A549 (cell line): ENCODE data around the gene KDELR3. TPM values are rescaled to one million over a fixed set of nuclear protein-coding genes. Genes with fewer than 3 reads are reported as not detected.
A peak's percentile ranks its signal among the peaks of the same experiment; 100 is the strongest.

Experiments
- ATAC-seq, 2 experiments: fragments of 200-7000 bp in 1 of 2; fragments of >200 bp in 1 of 2; cut with Nextera tagmentation in 1 of 2; cut with Tn5 transposase in 1 of 2; 3 replicates each; pipeline versions ENCODE4 v1.8.0 to v1.9.1; 2018 to 2020; ENCODE audit warnings: mild to moderate bottlenecking in 1 of 2, moderate library complexity in 1 of 2
- CTCF ChIA-PET: fragments of 300-600 bp; sonication (Branson Sonifier 250); formaldehyde crosslinking; extraction: SDS; loops from one replicate; lab custom pipeline; 2021; ENCODE audit warnings: antibody characterized with exemption, inconsistent platforms; lab: Yijun Ruan, JAX
- POLR2A ChIA-PET: fragments of 350-600 bp; formaldehyde crosslinking; extraction: SDS; loops from one replicate; lab custom pipeline; 2021; ENCODE audit warnings: antibody characterized with exemption, inconsistent platforms; lab: Yijun Ruan, JAX
- DNase-seq, 2 experiments: peaks; one replicate each; pipeline versions ENCODE4 v3.0.0 to v3.0.0-alpha.2; 2011 to 2016; ENCODE audit warnings: low read depth in 1 of 2, low spot score in 1 of 2
- FAIRE-seq: peaks from 2 replicates; lab custom pipeline; 2011; peaks lifted over from hg19 to GRCh38; lab: Jason Lieb, UNC
- H3K27ac ChIP-seq, 2 experiments: fragments of >200 bp; sonication (Bioruptor Twin); formaldehyde crosslinking; 3 replicates each; pipeline ENCODE4 v1.5.1; 2016 to 2017
- H3K4me1 ChIP-seq: fragments of >200 bp; sonication (Bioruptor Twin); formaldehyde crosslinking; 3 replicates; pipeline ENCODE4 v1.6.1; 2016
- H3K4me2 ChIP-seq: fragments of >200 bp; sonication (Bioruptor Twin); formaldehyde crosslinking; 3 replicates; pipeline ENCODE4 v1.6.1; 2016
- H3K4me3 ChIP-seq: fragments of >200 bp; sonication (Bioruptor Twin); formaldehyde crosslinking; 3 replicates; pipeline ENCODE4 v1.5.1; 2016
- H3K9me3 ChIP-seq: fragments of >200 bp; sonication (Bioruptor Twin); formaldehyde crosslinking; 3 replicates; pipeline ENCODE4 v1.6.1; 2016
- BCL3 ChIP-seq: fragments of >200 bp; sonication (Bioruptor Twin); formaldehyde crosslinking; IDR thresholded peaks from 3 replicates; pipeline ENCODE4 v1.6.1; 2016
- EHF ChIP-seq: fragments of 250-450 bp; sonication (Bioruptor Pico); IDR thresholded peaks from 2 replicates; pipeline ENCODE4 v1.5.0; 2020; ENCODE audit warnings: mild to moderate bottlenecking
- EP300 ChIP-seq, 2 experiments: fragments of >200 bp; sonication (Bioruptor Twin); formaldehyde crosslinking; IDR thresholded peaks; 2 replicates in 1 of 2; 3 replicates in 1 of 2; pipeline ENCODE4 v1.6.1; 2016 to 2017
- FOSL2 ChIP-seq, 2 experiments: fragments of 450-650 bp in 1 of 2; fragments of >200 bp in 1 of 2; sonication (Bioruptor Twin) in 1 of 2; formaldehyde crosslinking; IDR thresholded peaks; 2 replicates each; pipeline versions ENCODE4 v1.5.0 to v1.6.1; 2016 to 2020; ENCODE audit warnings: mild to moderate bottlenecking in 1 of 2, moderate library complexity in 1 of 2
- FOXS1 ChIP-seq: fragments of 250-450 bp; sonication (Bioruptor Pico); IDR thresholded peaks from 2 replicates; pipeline ENCODE4 v1.5.0; 2020; ENCODE audit warnings: mild to moderate bottlenecking, moderate library complexity
- GATA3 ChIP-seq: IDR thresholded peaks from 2 replicates; pipeline ENCODE4 v1.6.1; 2012; ENCODE audit warnings: borderline replicate concordance
- HES2 ChIP-seq: fragments of >200 bp; sonication (Bioruptor Twin); formaldehyde crosslinking; IDR thresholded peaks from 2 replicates; pipeline ENCODE4 v1.6.1; 2016
- HMGXB4 ChIP-seq: fragments of 250-450 bp; sonication (Bioruptor Pico); IDR thresholded peaks from 2 replicates; pipeline ENCODE4 v1.5.0; 2021; ENCODE audit warnings: mild to moderate bottlenecking, moderate library complexity, borderline replicate concordance
- HOXB13 ChIP-seq: fragments of 250-450 bp; sonication (Bioruptor Pico); IDR thresholded peaks from 2 replicates; pipeline ENCODE4 v1.5.0; 2020; ENCODE audit warnings: low read depth, mild to moderate bottlenecking, moderate library complexity
- JUN ChIP-seq, 2 experiments: fragments of >200 bp; sonication (Bioruptor Twin); formaldehyde crosslinking; IDR thresholded peaks; 2 replicates in 1 of 2; 3 replicates in 1 of 2; pipeline ENCODE4 v1.6.1; 2016 to 2017
- MAX ChIP-seq: IDR thresholded peaks from 2 replicates; pipeline ENCODE4 v1.6.1; 2012
- NFE2L2 ChIP-seq: fragments of 150-350 bp; conservative IDR thresholded peaks from 2 replicates; pipeline ENCODE4 v1.6.1; 2014; ENCODE audit warnings: low read length
- NPAS2 ChIP-seq: fragments of 250-450 bp; sonication (Bioruptor Pico); IDR thresholded peaks from 2 replicates; pipeline ENCODE4 v1.8.0; 2022; ENCODE audit warnings: mild to moderate bottlenecking, moderate library complexity, borderline replicate concordance
- PHF8 ChIP-seq: fragments of 200-600 bp; sonication (generic); IDR thresholded peaks from 2 replicates; pipeline ENCODE4 v1.6.1; 2016; ENCODE audit warnings: low read depth, mild to moderate bottlenecking, antibody characterized with exemption, moderate library complexity, borderline replicate concordance
- RARB ChIP-seq: fragments of 250-450 bp; sonication (Bioruptor Pico); IDR thresholded peaks from 2 replicates; pipeline ENCODE4 v1.8.0; 2021; ENCODE audit warnings: mild to moderate bottlenecking, moderate library complexity
- RCOR1 ChIP-seq: fragments of 150-350 bp; IDR thresholded peaks from 2 replicates; pipeline ENCODE4 v1.6.1; 2014; ENCODE audit warnings: antibody characterized with exemption, low read length, low read depth
- REST ChIP-seq: fragments of 200-600 bp; sonication (generic); IDR thresholded peaks from 2 replicates; pipeline ENCODE4 v1.6.1; 2016; ENCODE audit warnings: antibody characterized with exemption, mild to moderate bottlenecking, moderate library complexity
- TFCP2L1 ChIP-seq: fragments of 250-450 bp; sonication (Bioruptor Pico); IDR thresholded peaks from 2 replicates; pipeline ENCODE4 v1.5.0; 2021; ENCODE audit warnings: mild to moderate bottlenecking
- USF2 ChIP-seq: fragments of 450-650 bp; IDR thresholded peaks from 2 replicates; pipeline ENCODE4 v1.6.1; 2014; ENCODE audit warnings: antibody characterized with exemption
- ZNF302 ChIP-seq: fragments of 250-450 bp; sonication (Bioruptor Pico); IDR thresholded peaks from 2 replicates; pipeline ENCODE4 v1.9.0; 2021; ENCODE audit warnings: inconsistent platforms, mild to moderate bottlenecking, moderate library complexity
- WGBS: methylation state at CpG from one replicate; pipeline ENCODE4 v1.1.6; 2017; ENCODE audit errors: missing lambda C conversion rate; 5-methylcytosine and 5-hydroxymethylcytosine counted together
- polyA plus RNA-seq, 4 experiments: library from polyadenylated mRNA; depleted of rRNA in 3 of 4; stranded (reverse); fragments of >200 nt; fragmentation: RNase III in 1 of 4; extraction: RNeasy Plus Mini Kit Qiagen cat#74134 plus additional on column Dnase treatment in 1 of 4; gene quantifications; 2 replicates in 3 of 4; 3 replicates in 1 of 4; pipeline ENCODE4 v1.2.3, GENCODE V29; 2011 to 2017

The KDELR3 gene
- polyA plus RNA-seq, 2 of the 4 experiments (the other 2 are of a cell fraction), result 12.2 to 32.8 TPM

GRCh38 chr22:38437416-38437815, 30.5 kb upstream of the KDELR3 start (continued):
- TF ChIP-seq REST (no peak), HOXB13 (no peak), HES2 (no peak)

GRCh38 chr22:38440747-38441350, 27.0 kb upstream of the KDELR3 start:
- TF ChIP-seq RCOR1, result no peak
- TF ChIP-seq JUN (IDR thresholded peaks at IDR 0.05), result no peak
- no peak for TF ChIP-seq HES2
- TF ChIP-seq MAX, result no peak
- TF ChIP-seq USF2, result no peak
- TF ChIP-seq NFE2L2, result no peak
- TF ChIP-seq BCL3, result no peak
- TF ChIP-seq FOXS1 (CRISPR knock-in tag), result no peak
- TF ChIP-seq NPAS2 (CRISPR knock-in tag), result no peak
- TF ChIP-seq FOSL2 (IDR thresholded peaks at IDR 0.05), result no peak
- TF ChIP-seq FOSL2 (CRISPR knock-in tag; IDR thresholded peaks at IDR 0.05), result no peak
- no peak for TF ChIP-seq EP300 (IDR thresholded peaks at IDR 0.05)
- TF ChIP-seq RARB (CRISPR knock-in tag), result no peak
- FAIRE-seq, result no peak

GRCh38 chr22:38441620-38442287, 26.1 kb upstream of the KDELR3 start:
- ATAC-seq, result peak in 1 of 2 experiments; percentile 39; a peak in 2 of 6 replicates
- 59% methylated on average over 16 of the region's 16 CpGs for WGBS
- no peak overlapping the region for H3K4me3 ChIP-seq
- TF ChIP-seq TFCP2L1 (CRISPR knock-in tag) (no peak), RCOR1 (no peak), PHF8 (no peak), GATA3 (no peak), HMGXB4 (CRISPR knock-in tag) (no peak), NPAS2 (CRISPR knock-in tag) (no peak), EHF (CRISPR knock-in tag) (no peak), HOXB13 (no peak), ZNF302 (CRISPR knock-in tag) (no peak)
- TF ChIP-seq, all 56 proteins: peak for 0
- DNase-seq (no peak), FAIRE-seq (no peak)
- Histone ChIP-seq H3K4me2 (no peak overlapping the region), H3K27ac (no peak overlapping the region), H3K9me3 (no peaks in the 10 kb centered on the region), H3K4me1 (no peaks in the 10 kb centered on the region)
- ChIA-PET POLR2A (no interaction called here), CTCF (interaction anchor here (1.3 kb wide), 1 partner anchor 11 kb away, joined by 3 read pairs; no protein-coding TSS in a partner anchor)

More at GRCh38 chr22:38440747-38441350, 27.0 kb upstream of the KDELR3 start:
- Histone ChIP-seq H3K4me1 (no peaks in the 10 kb centered on the region), H3K4me3 (no peak overlapping the region), H3K9me3 (no peaks in the 10 kb centered on the region), H3K4me2 (no peak overlapping the region), H3K27ac (no peak overlapping the region)
- 70% methylated on average over 14 of the region's 14 CpGs for WGBS
- DNase-seq (no peak), ATAC-seq (peak in 1 of 2 experiments; percentile 62; a peak in 2 of 6 replicates)
- CTCF ChIA-PET, result interaction anchor here (1.3 kb wide), 1 partner anchor 12 kb away, joined by 3 read pairs; no protein-coding TSS in a partner anchor
- POLR2A ChIA-PET, result no interaction called here
